ENCODE measurements around the gene UBE2J2. TPM values are rescaled to one million over a fixed set of nuclear protein-coding genes. Genes with fewer than 3 reads are reported as not detected.

Gene UBE2J2
- total RNA-seq, 1 donor: 51.4 TPM

Small RNAs within 50 kb of the gene (small RNA-seq; reads per million reads assigned to genes)
- 0.20 reads per million for gene MIR6726

Other genes with a start within 250 kb of the UBE2J2 start
- gene RNF223, start 199.5 kb downstream of the UBE2J2 start, total RNA-seq: not detected
- gene C1orf159, start 157.8 kb downstream of the UBE2J2 start, total RNA-seq: 14.5 TPM
- 4.3 TPM for gene TTLL10, start 100.0 kb downstream of the UBE2J2 start, total RNA-seq
- gene TNFRSF18, start 67.3 kb downstream of the UBE2J2 start, total RNA-seq: 4.3 TPM
- gene TNFRSF4, start 59.7 kb downstream of the UBE2J2 start, total RNA-seq: 4.3 TPM
- 67.1 TPM for gene SDF4, start 41.9 kb downstream of the UBE2J2 start, total RNA-seq
- 38.5 TPM for gene B3GALT6, start 41.6 kb downstream of the UBE2J2 start, total RNA-seq
- gene C1QTNF12, start 27.1 kb downstream of the UBE2J2 start, total RNA-seq: 0.27 TPM
- 4.8 TPM for gene SCNN1D, start 6.6 kb upstream of the UBE2J2 start, total RNA-seq
- 41.2 TPM for gene ACAP3, start 34.1 kb upstream of the UBE2J2 start, total RNA-seq
- 19.4 TPM for gene PUSL1, start 34.7 kb upstream of the UBE2J2 start, total RNA-seq
- gene INTS11, start 50.8 kb upstream of the UBE2J2 start, total RNA-seq: 150 TPM
- 26.7 TPM for gene CPTP, start 50.9 kb upstream of the UBE2J2 start, total RNA-seq
- 0.54 TPM for gene TAS1R3, start 57.4 kb upstream of the UBE2J2 start, total RNA-seq
- gene DVL1, start 75.6 kb upstream of the UBE2J2 start, total RNA-seq: 52.5 TPM
- gene MXRA8, start 84.7 kb upstream of the UBE2J2 start, total RNA-seq: not detected
- gene AURKAIP1, start 101.4 kb upstream of the UBE2J2 start, total RNA-seq: 30.2 TPM
- 96.4 TPM for gene CCNL2, start 125.5 kb upstream of the UBE2J2 start, total RNA-seq
- gene MRPL20, start 133.4 kb upstream of the UBE2J2 start, total RNA-seq: 50.6 TPM
- gene ANKRD65, start 147.4 kb upstream of the UBE2J2 start, total RNA-seq: 0.54 TPM
- gene VWA1, start 161.8 kb upstream of the UBE2J2 start, total RNA-seq: 4.8 TPM
- gene ATAD3C, start 175.8 kb upstream of the UBE2J2 start, total RNA-seq: 1.3 TPM
- 15.1 TPM for gene ATAD3B, start 197.9 kb upstream of the UBE2J2 start, total RNA-seq
- gene ATAD3A, start 238.3 kb upstream of the UBE2J2 start, total RNA-seq: 28.8 TPM